HepG2 (cell line): ENCODE measurements around the gene HAO2. TPM values are rescaled to one million over a fixed set of nuclear protein-coding genes. Genes with fewer than 3 reads are reported as not detected.

Experiments
- ATAC-seq: fragments of 200-7000 bp; cut with Tn5 transposase; 3 replicates; pipeline ENCODE4 v1.9.1; 2020; ENCODE audit warnings: mild to moderate bottlenecking, moderate library complexity
- BruUV-seq: library from RNA; stranded (reverse); fragments of 400-500 nt; replicated peaks from 2 replicates; lab custom pipeline; 2021; lab: Mats Ljungman, UMichigan
- CTCF ChIA-PET: fragments of 300-600 bp; formaldehyde crosslinking; extraction: SDS; loops from one replicate; lab custom pipeline; 2021; ENCODE audit warnings: low total read pairs, inconsistent platforms, low intra/inter-chr PET ratio; lab: Yijun Ruan, JAX
- POLR2A ChIA-PET: fragments of 350-600 bp; sonication (Branson Sonifier 250); formaldehyde crosslinking; loops from one replicate; lab custom pipeline; 2020; ENCODE audit warnings: antibody characterized with exemption, inconsistent platforms; lab: Yijun Ruan, JAX
- DNase-seq: peaks from one replicate; pipeline ENCODE4 v3.0.0-alpha.2; 2015; ENCODE audit warnings: low spot score
- FAIRE-seq: peaks from 3 replicates; lab custom pipeline; 2011; peaks lifted over from hg19 to GRCh38; lab: Jason Lieb, UNC
- H2AFZ ChIP-seq: one replicate; pipeline ENCODE4 v1.6.1; 2011; ENCODE audit warnings: low read length, inconsistent platforms
- H3K27ac ChIP-seq: fragments of 300-600 bp; 3 replicates; pipeline ENCODE4 v1.8.0; 2011; ENCODE audit warnings: mixed run types, mild to moderate bottlenecking, mixed read lengths, low read length, inconsistent platforms; ENCODE audit not compliant: insufficient read depth; ENCODE audit errors: extremely low read length
- H3K27me3 ChIP-seq, 2 experiments: fragments of 200-600 bp in 1 of 2; 2 replicates in 1 of 2; 3 replicates in 1 of 2; pipeline versions ENCODE4 v1.6.0 to v1.8.0; 2011; ENCODE audit warnings: low read length in 2 of 2, mild to moderate bottlenecking in 2 of 2, moderate library complexity in 2 of 2, inconsistent platforms in 1 of 2; ENCODE audit not compliant: insufficient read depth in 2 of 2, control insufficient read depth in 1 of 2
- H3K36me3 ChIP-seq, 2 experiments: fragments of 200-600 bp in 1 of 2; replicated peaks in 1 of 2; 2 replicates in 1 of 2; 3 replicates in 1 of 2; pipeline versions ENCODE4 v1.5.1 to v1.8.0; 2011; ENCODE audit warnings: low read length in 2 of 2, inconsistent platforms in 1 of 2; ENCODE audit not compliant: insufficient read depth in 2 of 2, control insufficient read depth in 1 of 2
- H3K4me1 ChIP-seq: 2 replicates; pipeline ENCODE4 v1.5.1; 2012; ENCODE audit warnings: low read length, inconsistent platforms; ENCODE audit not compliant: insufficient read depth
- H3K4me2 ChIP-seq: 2 replicates; pipeline ENCODE4 v1.6.0; 2011; ENCODE audit warnings: low read depth, low read length, inconsistent platforms
- H3K4me3 ChIP-seq, 3 experiments: fragments of 200-600 bp in 1 of 3; sonication (generic), shearing (Covaris generic) in 1 of 3; replicated peaks in 1 of 3; 2 replicates each; pipeline ENCODE4 v1.5.1; 2011 to 2016; ENCODE audit warnings: low read length in 3 of 3, inconsistent platforms in 2 of 3, low read depth in 2 of 3, mild to moderate bottlenecking in 2 of 3, control low read depth in 1 of 3, mixed read lengths in 1 of 3; ENCODE audit not compliant: insufficient read depth in 1 of 3
- H3K79me2 ChIP-seq: one replicate; pipeline ENCODE4 v1.6.1; 2011; ENCODE audit warnings: low read length, inconsistent platforms; ENCODE audit not compliant: insufficient read depth
- H3K9ac ChIP-seq: 2 replicates; pipeline ENCODE4 v1.6.0; 2011; ENCODE audit warnings: mild to moderate bottlenecking, low read depth, low read length, inconsistent platforms; ENCODE audit not compliant: insufficient read depth
- H3K9me3 ChIP-seq: 2 replicates; pipeline ENCODE4 v1.5.1; 2012; ENCODE audit warnings: mild to moderate bottlenecking, low read length
- H4K20me1 ChIP-seq: 2 replicates; pipeline ENCODE4 v1.6.0; 2011; ENCODE audit warnings: inconsistent platforms, mild to moderate bottlenecking, low read length, moderate library complexity; ENCODE audit not compliant: insufficient read depth
- HES4 ChIP-seq: sonication (generic); formaldehyde crosslinking; IDR thresholded peaks from 2 replicates; pipeline ENCODE4 v1.9.0; 2021; ENCODE audit warnings: mild to moderate bottlenecking, missing genetic modification reagents, borderline replicate concordance
- MTF1 ChIP-seq: sonication (generic); formaldehyde crosslinking; IDR thresholded peaks from 2 replicates; pipeline ENCODE4 v1.5.0; 2020; ENCODE audit warnings: missing genetic modification reagents
- PHF5A ChIP-seq: IDR thresholded peaks from one replicate; pipeline ENCODE4 v1.6.1; 2018; ENCODE audit warnings: low read depth, missing genetic modification reagents; ENCODE audit not compliant: unreplicated experiment
- RFXANK ChIP-seq: IDR thresholded peaks from 2 replicates; pipeline ENCODE4 v1.6.1; 2016
- SMC3 ChIP-seq: IDR thresholded peaks from 2 replicates; pipeline ENCODE4 v1.6.1; 2011; ENCODE audit warnings: low read length, improper control_type of control experiment
- STAG1 ChIP-seq: sonication (generic); formaldehyde crosslinking; IDR thresholded peaks from 2 replicates; pipeline ENCODE4 v1.4.0; 2020; ENCODE audit warnings: missing genetic modification reagents
- TBX2 ChIP-seq: sonication (generic); formaldehyde crosslinking; IDR thresholded peaks from 2 replicates; pipeline ENCODE4 v1.5.0; 2020; ENCODE audit warnings: missing genetic modification reagents, mild to moderate bottlenecking, borderline replicate concordance
- ZNF234 ChIP-seq: sonication (generic); formaldehyde crosslinking; conservative IDR thresholded peaks from 2 replicates; pipeline ENCODE4 v1.5.1; 2020; ENCODE audit warnings: mild to moderate bottlenecking, missing genetic modification reagents
- ZNF235 ChIP-seq: sonication (generic); formaldehyde crosslinking; IDR thresholded peaks from 2 replicates; pipeline ENCODE4 v1.8.1; 2023; ENCODE audit warnings: mild to moderate bottlenecking, missing genetic modification reagents, borderline replicate concordance
- ZNF30 ChIP-seq: sonication (generic); formaldehyde crosslinking; IDR thresholded peaks from 2 replicates; pipeline ENCODE4 v1.5.0; 2020; ENCODE audit warnings: mild to moderate bottlenecking, missing genetic modification reagents
- ZNF333 ChIP-seq: sonication (generic); formaldehyde crosslinking; IDR thresholded peaks from 2 replicates; pipeline ENCODE4 v1.4.0; 2020; ENCODE audit warnings: mild to moderate bottlenecking, missing genetic modification reagents, borderline replicate concordance
- ZNF572 ChIP-seq: sonication (generic); formaldehyde crosslinking; IDR thresholded peaks from 2 replicates; pipeline ENCODE4 v1.5.1; 2020; ENCODE audit warnings: mild to moderate bottlenecking, missing genetic modification reagents
- ZNF772 ChIP-seq: sonication (generic); formaldehyde crosslinking; IDR thresholded peaks from 2 replicates; pipeline ENCODE4 v1.5.0; 2020; ENCODE audit warnings: mild to moderate bottlenecking, missing genetic modification reagents
- ZNF781 ChIP-seq: sonication (generic); formaldehyde crosslinking; IDR thresholded peaks from 2 replicates; pipeline ENCODE4 v1.5.1; 2020; ENCODE audit warnings: borderline replicate concordance, mild to moderate bottlenecking, missing genetic modification reagents; ENCODE audit errors: not compliant biosample characterization
- WGBS: methylation state at CpG from one replicate; pipeline ENCODE4 v1.1.6; 2017; ENCODE audit warnings: low lambda C conversion rate; 5-methylcytosine and 5-hydroxymethylcytosine counted together
- in situ Hi-C: cut with HindIII; loops from 2 replicates; pipeline ENCODE4 v1.10.0; 2017; ENCODE audit warnings: low pct_unique_long_range_greater_than_20kb; ENCODE audit not compliant: extremely low pct_ligation_motif_present
- intact Hi-C: fragments of 100-400 bp; cut with micrococcal nuclease; formaldehyde crosslinking; loops from one replicate; pipeline ENCODE4 v1.10.0; 2022; ENCODE audit not compliant: unreplicated experiment
- polyA plus RNA-seq, 8 experiments: library from polyadenylated mRNA; depleted of rRNA in 3 of 8; stranded (reverse) in 7 of 8; unstranded in 1 of 8; fragments of >200 nt; fragmentation: Illumina TruSeq in 4 of 8; extraction: Trizol in 4 of 8; gene quantifications; 2 replicates each; pipeline versions ENCODE4 v1.2.1 to v1.2.3, GENCODE V29; 2011 to 2016; ENCODE audit warnings: low read depth in 4 of 8, missing spikeins in 1 of 8, mixed read lengths in 1 of 8; ENCODE audit not compliant: insufficient read depth in 1 of 8
- total RNA-seq, 5 experiments: library from RNA; depleted of rRNA; stranded (reverse); fragments of >200 nt; fragmentation: Illumina TruSeq; extraction: Trizol; gene quantifications; 2 replicates each; pipeline ENCODE4 v1.2.3, GENCODE V29; 2016; ENCODE audit warnings: low read depth in 1 of 5
- TF ChIP-seq, protein P1 (sequence below): sonication (generic); formaldehyde crosslinking; IDR thresholded peaks from 2 replicates; pipeline ENCODE4 v1.5.0; 2020; ENCODE audit warnings: mild to moderate bottlenecking, missing genetic modification reagents, moderate library complexity

The HAO2 gene
- total and polyA plus RNA-seq, 2 of the 13 experiments (the other 11 are each of a cell fraction or from before 2014, with no cell fraction given): 0.05 to 0.09 TPM

DNA sequence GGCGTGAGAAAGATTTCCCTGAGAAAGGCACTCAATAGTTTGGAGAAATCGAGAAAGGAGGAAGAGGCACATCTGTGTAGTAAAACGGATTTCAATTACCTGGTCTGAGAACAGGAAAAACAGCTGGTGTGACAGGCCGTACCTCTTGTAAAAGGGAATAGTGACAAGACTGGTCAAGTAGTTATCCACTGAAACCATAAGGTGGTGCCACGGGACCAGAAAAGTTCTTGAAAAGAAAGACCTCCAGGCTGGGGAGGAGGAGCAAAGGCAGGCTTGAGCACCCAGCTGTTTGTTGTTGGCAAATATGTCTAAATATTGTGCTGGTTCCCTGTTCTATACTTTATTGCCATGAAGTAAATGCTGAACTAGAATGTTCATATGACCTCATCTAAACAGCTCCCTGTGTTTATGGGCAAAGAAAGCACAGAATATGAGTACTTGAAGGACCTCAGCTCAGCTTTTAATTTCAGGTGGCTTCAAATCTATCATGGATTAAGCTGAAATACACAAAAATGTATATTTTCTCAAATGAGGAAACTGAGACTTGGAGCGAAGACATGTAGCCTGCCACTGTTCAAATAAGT is 4.0 kb downstream of the HAO2 start:
- CTCF ChIA-PET: interaction anchor here (0.7 kb wide), 1 partner anchor 103 kb away, joined by 3 read pairs; no protein-coding TSS in a partner anchor
- TF ChIP-seq STAG1 (peak; percentile 59), HES4 (CRISPR knock-in tag) (no peak), ZNF234 (CRISPR knock-in tag) (no peak), ZNF572 (no peak), MTF1 (no peak), ZNF30 (CRISPR knock-in tag) (no peak), ZNF781 (CRISPR knock-in tag) (no peak), ZNF333 (CRISPR knock-in tag) (no peak), ZNF772 (CRISPR knock-in tag) (no peak), RFXANK (CRISPR knock-in tag) (no peak), ZNF235 (CRISPR knock-in tag) (no peak), SMC3 (peak; percentile 32; the same call in 1 of the 2 replicates), TBX2 (CRISPR knock-in tag) (no peak), PHF5A (no peak)
- TF ChIP-seq, protein P1, sequence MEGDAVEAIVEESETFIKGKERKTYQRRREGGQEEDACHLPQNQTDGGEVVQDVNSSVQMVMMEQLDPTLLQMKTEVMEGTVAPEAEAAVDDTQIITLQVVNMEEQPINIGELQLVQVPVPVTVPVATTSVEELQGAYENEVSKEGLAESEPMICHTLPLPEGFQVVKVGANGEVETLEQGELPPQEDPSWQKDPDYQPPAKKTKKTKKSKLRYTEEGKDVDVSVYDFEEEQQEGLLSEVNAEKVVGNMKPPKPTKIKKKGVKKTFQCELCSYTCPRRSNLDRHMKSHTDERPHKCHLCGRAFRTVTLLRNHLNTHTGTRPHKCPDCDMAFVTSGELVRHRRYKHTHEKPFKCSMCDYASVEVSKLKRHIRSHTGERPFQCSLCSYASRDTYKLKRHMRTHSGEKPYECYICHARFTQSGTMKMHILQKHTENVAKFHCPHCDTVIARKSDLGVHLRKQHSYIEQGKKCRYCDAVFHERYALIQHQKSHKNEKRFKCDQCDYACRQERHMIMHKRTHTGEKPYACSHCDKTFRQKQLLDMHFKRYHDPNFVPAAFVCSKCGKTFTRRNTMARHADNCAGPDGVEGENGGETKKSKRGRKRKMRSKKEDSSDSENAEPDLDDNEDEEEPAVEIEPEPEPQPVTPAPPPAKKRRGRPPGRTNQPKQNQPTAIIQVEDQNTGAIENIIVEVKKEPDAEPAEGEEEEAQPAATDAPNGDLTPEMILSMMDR (CRISPR knock-in tag): peak; percentile 72
- TF ChIP-seq, all 625 proteins: peak for 3
- WGBS: 6% methylated on average over 6 of the region's 6 CpGs

More for the DNA sequence above, 4.0 kb downstream of the HAO2 start:
- Histone ChIP-seq H3K9me3 (no peaks in the 10 kb centered on the region), H3K27me3 (no peaks in the 10 kb centered on the region), H3K9ac (no peak overlapping the region), H3K4me1 (peaks cover 30% of the 10 kb centered on the region), H2AFZ (no peak overlapping the region), H3K4me2 (peak overlapping the region; percentile 28), H3K27ac (no peak overlapping the region), H3K4me3 (no peak overlapping the region), H3K79me2 (no peaks in the 10 kb centered on the region), H3K36me3 (no peaks in the 10 kb centered on the region), H4K20me1 (no peaks in the 10 kb centered on the region)
- peak; percentile 88 for ATAC-seq
- in situ Hi-C loops (no loop called here), intact Hi-C loops (loop anchor here (1.0 to 2.0 kb wide), 2 partner anchors 104 to 238 kb away; no protein-coding TSS in a partner anchor)
- POLR2A ChIA-PET: no interaction called here
- BruUV-seq: no TSS peak
- peak; percentile 70 for DNase-seq
- peak; percentile 96 for FAIRE-seq
